WTC11 (cell line): Measurements from ENCODE around the gene LAMA5.

ENCODE experiments used
- ATF2 ChIP-seq: sonication (generic); formaldehyde crosslinking; IDR thresholded peaks from 2 replicates; pipeline ENCODE4 v1.8.1; 2022; ENCODE audit warnings: low read depth, missing genetic modification reagents, borderline replicate concordance
- CREB1 ChIP-seq: sonication (generic); formaldehyde crosslinking; IDR thresholded peaks from 2 replicates; pipeline ENCODE4 v1.8.0; 2023; ENCODE audit warnings: mild to moderate bottlenecking, missing genetic modification reagents
- CREM ChIP-seq: sonication (generic); formaldehyde crosslinking; IDR thresholded peaks from 2 replicates; pipeline ENCODE4 v1.8.1; 2022; ENCODE audit warnings: mild to moderate bottlenecking, missing genetic modification reagents, moderate library complexity
- CTCF ChIP-seq: fragments of 200-600 bp; IDR thresholded peaks from 2 replicates; pipeline ENCODE4 v1.8.0; 2022; ENCODE audit warnings: antibody characterized with exemption
- GABPB1 ChIP-seq: sonication (generic); formaldehyde crosslinking; IDR thresholded peaks from 2 replicates; pipeline ENCODE4 v1.8.1; 2023; ENCODE audit warnings: mild to moderate bottlenecking, missing genetic modification reagents
- MAX ChIP-seq: sonication (generic); formaldehyde crosslinking; IDR thresholded peaks from 2 replicates; pipeline ENCODE4 v1.8.0; 2022; ENCODE audit warnings: mild to moderate bottlenecking, missing genetic modification reagents
- RELA ChIP-seq: sonication (generic); formaldehyde crosslinking; IDR thresholded peaks from 2 replicates; pipeline ENCODE4 v1.8.1; 2022; ENCODE audit warnings: missing genetic modification reagents, mild to moderate bottlenecking, borderline replicate concordance
- SOX15 ChIP-seq: fragments of 250-450 bp; sonication (Bioruptor Pico); IDR thresholded peaks from 2 replicates; pipeline ENCODE4 v1.9.0; 2021; ENCODE audit warnings: mild to moderate bottlenecking
- TEAD4 ChIP-seq: sonication (generic); formaldehyde crosslinking; IDR thresholded peaks from 2 replicates; pipeline ENCODE4 v1.8.0; 2022; ENCODE audit warnings: mild to moderate bottlenecking, missing genetic modification reagents
- USF1 ChIP-seq: sonication (generic); formaldehyde crosslinking; IDR thresholded peaks from 2 replicates; pipeline ENCODE4 v1.8.0; 2022; ENCODE audit warnings: mild to moderate bottlenecking, missing genetic modification reagents
- ZBTB43 ChIP-seq: sonication (generic); formaldehyde crosslinking; IDR thresholded peaks from 2 replicates; pipeline ENCODE4 v1.8.1; 2023; ENCODE audit warnings: mild to moderate bottlenecking, missing genetic modification reagents
- ZNF512 ChIP-seq: sonication (generic); formaldehyde crosslinking; IDR thresholded peaks from 2 replicates; pipeline ENCODE4 v1.8.1; 2022; ENCODE audit warnings: missing genetic modification reagents, borderline replicate concordance

GRCh38 chr20:62262064-62262463, 105.0 kb downstream of the LAMA5 start:
- TF ChIP-seq TEAD4 (no peak), CTCF (no peak), RELA (CRISPR knock-in tag) (no peak), USF1 (CRISPR knock-in tag) (no peak), ZBTB43 (CRISPR knock-in tag) (no peak), MAX (CRISPR knock-in tag) (no peak), ATF2 (CRISPR knock-in tag) (no peak), GABPB1 (CRISPR knock-in tag) (no peak), ZNF512 (no peak), CREM (no peak), SOX15 (CRISPR knock-in tag) (no peak), CREB1 (CRISPR knock-in tag) (no peak)
